ENCODE results near the gene MAML2. TPM values are rescaled to one million over a fixed set of nuclear protein-coding genes. Genes with fewer than 3 reads are reported as not detected.

The MAML2 gene
- total RNA-seq, 1 donor from 2014 or later: 4.5 TPM

DNA sequence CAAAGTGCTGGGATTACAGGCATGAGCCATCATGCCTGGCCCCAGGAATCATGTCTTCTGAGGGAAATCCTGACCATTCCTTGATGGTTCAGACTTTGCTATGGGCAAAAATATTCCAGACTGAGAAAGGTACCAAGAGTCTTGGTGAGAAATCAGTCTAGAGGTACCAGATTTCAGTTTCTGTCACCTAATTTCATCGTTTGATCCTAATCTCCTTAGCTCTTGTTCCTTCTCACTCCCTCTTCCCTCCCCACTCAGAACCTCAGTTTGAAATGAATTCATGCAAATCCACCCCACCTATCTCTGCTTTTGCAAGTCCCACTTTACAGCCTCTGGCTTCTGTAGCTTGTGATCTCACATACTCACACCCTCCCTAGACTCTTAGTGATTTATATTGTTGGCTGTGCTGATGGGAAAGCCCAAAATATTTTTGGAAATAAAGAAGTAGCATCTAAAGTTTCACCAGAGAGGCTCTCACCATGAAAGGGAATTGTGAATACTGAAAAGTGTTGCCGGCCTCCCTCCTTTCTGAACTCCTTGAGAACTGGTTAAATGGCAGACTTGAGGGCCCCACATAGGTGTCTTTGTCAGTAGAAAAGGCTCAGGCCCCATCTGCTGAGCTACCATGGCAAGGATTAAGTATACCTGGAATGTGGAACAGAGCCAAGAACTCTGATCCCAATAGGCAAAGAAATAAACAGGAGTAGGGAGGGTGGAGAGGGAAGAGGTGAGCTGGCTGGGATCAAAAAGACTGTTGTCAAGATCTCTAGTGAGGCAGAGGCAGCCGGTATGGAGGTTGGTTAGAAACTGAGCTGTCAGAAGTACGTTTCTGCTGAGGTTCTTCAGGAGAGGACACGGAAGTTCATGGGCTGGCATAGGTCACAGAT, 228.6 kb downstream of the MAML2 start:
- no peak for ATAC-seq

DNA sequence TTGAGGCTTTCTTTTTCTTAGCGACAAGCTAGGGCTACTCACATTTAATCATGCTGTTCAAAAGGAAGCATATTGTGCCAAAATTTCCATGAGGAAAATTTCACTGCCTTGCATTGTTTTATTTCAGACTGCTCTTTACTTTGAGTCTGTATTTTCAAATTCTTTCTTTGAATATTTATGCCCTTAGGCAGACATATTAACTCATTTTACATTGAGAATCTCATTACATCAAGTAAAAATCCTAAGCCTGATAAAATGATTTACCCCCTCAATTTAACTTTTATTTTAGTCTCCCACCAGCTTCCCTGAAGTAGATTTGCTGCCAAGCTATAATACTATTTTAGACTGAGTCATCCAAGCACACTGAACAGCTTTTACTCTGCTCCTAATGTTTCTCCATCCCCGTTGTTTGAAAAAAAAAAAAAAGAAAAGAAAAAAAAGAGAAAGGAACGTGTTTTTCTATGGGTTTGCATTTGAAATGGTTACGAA, 229.8 kb downstream of the MAML2 start:
- no peak for ATAC-seq

GRCh38 chr11:96112192-96113128, 230.5 kb downstream of the MAML2 start:
- ATAC-seq: no peak

GRCh38 chr11:96111308-96111707, 231.7 kb downstream of the MAML2 start:
- no peak for ATAC-seq

DNA sequence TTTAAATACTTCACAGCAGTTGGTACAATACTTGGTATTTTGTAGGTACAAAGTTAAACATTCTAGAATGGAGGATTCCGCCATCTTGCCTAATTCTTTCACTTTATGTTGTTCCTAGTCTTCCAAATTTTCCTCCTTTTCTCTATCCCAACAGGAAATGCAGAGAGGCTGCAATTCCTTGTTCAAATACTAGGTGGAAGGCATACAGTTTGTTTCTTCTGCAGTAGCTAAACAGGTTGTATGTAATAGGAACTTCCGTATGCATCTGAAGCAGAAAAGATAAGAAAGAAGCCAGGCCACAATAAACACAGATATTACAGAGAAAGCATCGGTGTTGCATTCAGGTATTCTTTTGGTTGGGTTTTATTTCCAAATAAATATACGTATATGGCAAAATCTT, 232.7 kb downstream of the MAML2 start:
- ATAC-seq: no peak

DNA sequence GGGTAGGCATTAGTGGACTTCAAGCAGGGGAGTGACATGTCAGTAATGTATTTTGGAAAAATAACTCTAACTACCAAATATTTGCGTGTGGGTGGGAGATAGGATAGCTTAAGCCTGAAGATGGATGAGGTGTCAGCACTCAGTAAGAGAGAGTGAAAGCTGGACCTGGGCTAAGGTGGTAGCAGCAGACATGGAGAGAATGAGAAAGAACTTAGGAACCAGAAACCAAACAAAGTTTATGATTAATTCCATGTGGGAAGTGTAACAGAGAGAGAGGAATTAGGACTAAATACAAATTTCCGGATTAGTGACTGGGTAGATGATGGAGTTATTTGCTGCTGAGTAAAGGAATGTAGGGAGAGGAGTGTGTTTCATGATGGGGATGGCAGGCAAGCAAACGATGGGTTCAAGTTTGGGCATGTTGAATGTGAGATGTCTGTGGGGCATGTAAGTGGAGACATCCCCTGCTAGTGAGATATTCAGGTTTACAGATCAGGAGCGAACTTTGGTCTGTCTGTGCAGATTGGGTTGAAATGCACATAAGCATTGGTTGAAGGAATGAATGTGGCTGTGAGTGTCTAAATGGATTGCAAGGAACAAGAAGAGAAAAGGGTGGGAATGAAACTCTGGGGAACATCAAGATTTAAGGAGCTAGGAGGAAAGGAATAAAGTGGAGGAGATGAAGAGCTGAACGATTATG, 233.5 kb downstream of the MAML2 start:
- no peak for ATAC-seq

DNA sequence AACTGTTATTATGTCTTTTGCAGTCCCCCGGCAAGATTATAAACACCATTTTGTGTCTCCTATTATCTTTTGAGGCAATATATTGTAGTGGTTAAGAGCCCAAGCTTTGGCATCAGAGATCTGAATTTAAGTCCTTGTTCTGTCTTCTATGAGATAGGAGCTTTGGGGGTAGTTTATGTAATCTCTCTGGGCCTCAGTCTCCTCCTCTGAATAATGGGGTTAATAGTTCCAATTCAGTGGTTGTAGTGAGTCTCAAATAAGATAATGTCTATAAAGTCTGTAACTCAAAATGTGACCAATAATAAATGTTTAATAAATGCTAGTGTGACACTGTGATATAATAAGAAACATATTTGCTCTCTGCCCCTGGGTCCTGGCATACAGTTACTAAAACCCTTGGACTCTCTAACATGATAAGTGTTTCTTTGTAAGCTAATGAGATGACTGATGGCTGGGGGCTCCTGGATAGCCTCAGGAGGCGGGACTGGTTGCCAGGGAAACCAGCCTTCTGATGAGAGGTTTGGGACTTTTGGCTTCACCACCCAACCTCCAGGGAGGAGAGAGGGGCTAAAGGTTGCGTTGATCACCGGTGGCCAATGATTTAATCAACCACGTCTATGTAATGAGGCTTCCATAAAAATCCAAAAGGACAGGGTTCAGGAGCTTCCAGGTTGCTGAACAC, 235.7 kb downstream of the MAML2 start:
- ATAC-seq: no peak

- ATAC-seq: no peak
Observed at GRCh38 chr11:96106645-96107044, 236.3 kb downstream of the MAML2 start.

- no peak for ATAC-seq
Observed at GRCh38 chr11:96105944-96106343, 237.1 kb downstream of the MAML2 start.

DNA sequence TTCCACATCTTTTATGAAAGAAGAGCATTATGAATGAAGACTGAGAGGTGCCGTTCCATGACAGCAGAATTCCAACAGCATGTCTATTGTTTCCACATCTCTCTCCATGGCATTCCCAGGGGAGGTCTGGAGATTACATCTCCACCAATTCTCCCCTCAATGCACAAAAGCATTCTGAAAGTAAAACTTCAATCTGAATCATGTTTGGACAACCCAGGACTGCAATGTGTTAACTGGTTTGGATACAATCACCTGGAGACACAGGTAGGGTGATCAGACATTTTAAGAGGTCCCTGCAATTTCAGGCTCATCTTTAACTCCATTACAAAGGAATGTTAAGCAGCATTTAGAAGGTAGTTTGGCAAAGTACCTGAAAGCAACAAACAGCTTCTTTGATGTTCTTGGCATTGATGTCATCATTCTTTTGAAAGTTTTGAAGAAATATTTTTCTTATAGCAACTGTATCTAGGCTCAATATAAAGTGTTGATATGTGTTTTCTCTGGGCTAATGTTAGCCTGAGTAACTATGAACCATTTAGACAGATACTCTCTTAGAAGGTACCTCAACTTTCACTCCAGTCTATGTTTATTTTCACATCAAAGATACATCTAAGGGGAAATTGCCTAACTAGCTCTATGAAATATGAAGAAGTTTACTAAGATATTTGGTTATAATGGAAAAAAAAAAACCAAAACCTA, 237.6 kb downstream of the MAML2 start:
- no peak for ATAC-seq

GRCh38 chr11:96104496-96104895, 238.5 kb downstream of the MAML2 start:
- ATAC-seq: no peak

GRCh38 chr11:96103721-96104120, 239.3 kb downstream of the MAML2 start:
- ATAC-seq: no peak

DNA sequence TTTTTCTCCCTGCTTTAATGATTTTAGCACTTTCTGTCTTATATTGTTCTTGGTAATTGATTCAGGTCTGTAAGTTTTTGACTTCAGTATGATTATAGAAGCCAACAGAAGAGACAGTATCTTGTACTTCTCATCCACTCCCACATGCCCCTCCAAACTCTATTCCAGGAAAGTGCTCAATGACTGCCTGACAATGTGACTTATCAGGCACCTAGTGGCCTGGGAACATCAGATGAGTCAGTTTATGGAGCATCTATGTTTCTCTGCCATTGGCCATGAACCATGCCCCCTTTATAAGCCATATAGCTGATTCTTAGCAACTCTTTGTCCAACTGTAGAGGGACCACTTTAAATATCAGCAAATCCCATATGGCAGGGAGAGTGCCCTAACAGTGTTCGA, 239.9 kb downstream of the MAML2 start:
- ATAC-seq: no peak

DNA sequence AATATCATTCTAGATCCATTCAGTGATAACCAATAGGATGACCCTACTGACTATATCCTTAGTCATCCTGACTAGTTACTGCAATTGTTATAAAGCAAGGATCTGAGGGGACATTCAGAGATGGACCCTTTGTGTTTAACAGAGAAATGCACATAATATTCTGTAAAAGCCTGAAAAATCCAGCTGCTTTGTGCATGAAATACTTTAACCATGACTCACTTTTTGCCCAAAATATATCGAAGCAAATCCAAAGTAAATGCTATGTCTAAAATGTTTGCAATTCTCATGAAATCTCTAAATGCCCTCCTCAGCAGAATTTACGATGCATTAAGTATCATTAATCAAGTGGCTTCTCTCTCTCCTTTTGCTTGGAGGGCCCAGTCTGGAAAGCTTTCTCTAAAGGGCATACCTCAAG, 240.3 kb downstream of the MAML2 start:
- no peak for ATAC-seq

- no peak for ATAC-seq
Observed at GRCh38 chr11:96101146-96101545, 241.8 kb downstream of the MAML2 start.

- no peak for ATAC-seq
Observed at GRCh38 chr11:96098511-96099241, 244.3 kb downstream of the MAML2 start.

DNA sequence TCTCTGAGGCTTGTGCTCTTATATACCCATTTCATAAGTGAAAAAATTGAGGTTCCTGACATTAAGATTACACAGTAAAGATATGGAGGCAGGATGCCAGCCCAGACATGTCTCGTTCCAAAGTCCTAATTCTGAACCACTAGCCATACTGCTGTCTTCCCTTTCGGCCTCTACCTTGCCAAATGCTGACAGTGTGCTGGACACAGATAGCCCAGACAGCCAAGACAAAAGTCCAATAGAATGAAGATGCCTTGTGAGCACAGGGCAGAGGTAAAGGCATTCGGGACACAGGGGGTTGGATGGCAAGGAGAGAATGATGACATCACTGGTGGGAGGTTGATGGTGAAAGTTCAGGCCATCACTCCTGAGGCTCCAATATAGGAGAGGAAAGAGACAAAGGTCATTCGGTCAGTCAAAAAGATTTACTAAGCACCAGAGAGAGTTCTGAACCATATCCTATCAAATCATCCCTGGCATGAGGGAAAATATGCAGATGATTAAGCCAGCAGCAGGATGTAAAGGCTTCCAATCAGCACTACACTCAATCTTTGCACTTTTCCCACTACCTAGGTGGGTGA, 245.1 kb downstream of the MAML2 start:
- ATAC-seq: no peak

DNA sequence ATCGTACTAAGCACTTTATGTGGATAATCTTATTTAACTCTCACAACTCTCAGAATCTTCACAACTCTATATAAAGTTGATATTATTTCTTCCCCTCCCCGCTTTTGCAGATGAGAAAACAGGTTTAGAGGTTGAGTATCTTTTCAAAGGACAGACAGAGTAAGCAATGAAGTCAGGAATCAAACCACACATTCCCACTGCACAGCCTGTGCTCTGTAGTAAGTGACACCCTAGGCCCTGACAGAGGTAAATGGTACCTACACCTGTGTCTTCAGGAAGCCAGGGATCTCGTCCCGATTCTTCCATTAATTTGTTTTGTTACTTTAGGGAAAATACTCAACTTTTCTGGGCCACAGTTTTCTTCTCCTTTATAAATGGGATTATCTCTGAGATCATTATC, 246.6 kb downstream of the MAML2 start:
- peak; percentile 56 for ATAC-seq

DNA sequence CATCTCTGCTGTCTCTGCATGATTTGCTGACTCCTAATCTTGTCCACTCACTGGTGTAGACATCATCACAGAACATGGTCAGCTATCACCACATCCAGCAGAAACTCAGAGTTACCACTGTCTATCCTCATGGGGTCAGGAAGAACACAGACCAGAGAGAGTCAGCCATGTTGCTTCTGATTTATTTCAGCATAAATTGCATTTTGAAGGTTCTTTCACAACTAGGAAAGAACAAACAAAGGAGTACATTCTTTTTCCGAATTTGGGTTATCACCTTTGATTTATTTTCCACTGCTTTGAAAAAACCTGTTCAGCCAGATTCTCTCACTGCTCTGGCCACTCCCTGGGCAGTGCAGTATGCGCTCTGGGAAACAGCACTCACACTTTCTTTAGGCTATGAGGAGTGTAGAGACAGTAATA, 247.1 kb downstream of the MAML2 start:
- ATAC-seq: peak; percentile 98

- ATAC-seq: no peak
Observed at GRCh38 chr11:96094156-96094555, 248.8 kb downstream of the MAML2 start.

All from esophagus mucosa (tissue), 1 donor.